ENCODE data around the gene PIK3R1.

DNA sequence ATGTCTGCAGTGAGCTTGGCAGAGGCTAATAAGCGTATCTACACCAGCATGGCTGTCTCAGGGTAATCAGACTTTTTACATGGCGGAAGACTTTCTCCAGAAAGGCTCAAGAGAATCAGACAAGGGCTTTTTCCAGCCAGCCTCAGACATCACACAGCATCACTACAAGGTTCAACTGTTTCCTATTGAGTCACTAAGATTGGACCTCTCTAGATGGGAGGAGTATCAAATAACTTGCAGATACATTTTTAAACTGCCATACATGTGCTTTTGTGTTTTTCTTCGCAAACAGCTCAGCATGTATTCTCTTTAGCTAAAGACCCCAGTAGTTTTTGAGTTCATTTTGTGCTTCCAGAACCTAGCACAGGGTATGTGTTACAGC lies 22.9 kb upstream of the PIK3R1 start:
- TF ChIP-seq, protein P1, sequence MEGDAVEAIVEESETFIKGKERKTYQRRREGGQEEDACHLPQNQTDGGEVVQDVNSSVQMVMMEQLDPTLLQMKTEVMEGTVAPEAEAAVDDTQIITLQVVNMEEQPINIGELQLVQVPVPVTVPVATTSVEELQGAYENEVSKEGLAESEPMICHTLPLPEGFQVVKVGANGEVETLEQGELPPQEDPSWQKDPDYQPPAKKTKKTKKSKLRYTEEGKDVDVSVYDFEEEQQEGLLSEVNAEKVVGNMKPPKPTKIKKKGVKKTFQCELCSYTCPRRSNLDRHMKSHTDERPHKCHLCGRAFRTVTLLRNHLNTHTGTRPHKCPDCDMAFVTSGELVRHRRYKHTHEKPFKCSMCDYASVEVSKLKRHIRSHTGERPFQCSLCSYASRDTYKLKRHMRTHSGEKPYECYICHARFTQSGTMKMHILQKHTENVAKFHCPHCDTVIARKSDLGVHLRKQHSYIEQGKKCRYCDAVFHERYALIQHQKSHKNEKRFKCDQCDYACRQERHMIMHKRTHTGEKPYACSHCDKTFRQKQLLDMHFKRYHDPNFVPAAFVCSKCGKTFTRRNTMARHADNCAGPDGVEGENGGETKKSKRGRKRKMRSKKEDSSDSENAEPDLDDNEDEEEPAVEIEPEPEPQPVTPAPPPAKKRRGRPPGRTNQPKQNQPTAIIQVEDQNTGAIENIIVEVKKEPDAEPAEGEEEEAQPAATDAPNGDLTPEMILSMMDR (conservative IDR thresholded peaks at IDR 0.05; ENCODE audit: low read depth in 2 of 2), result no peak
- no peak for TF ChIP-seq EZH2 (IDR thresholded peaks at IDR 0.05; ENCODE audit: low read depth, unreplicated experiment)
- no peak for TF ChIP-seq POLR2AphosphoS5 (IDR thresholded peaks at IDR 0.05; ENCODE audit: low read depth)
- TF ChIP-seq, protein P2, sequence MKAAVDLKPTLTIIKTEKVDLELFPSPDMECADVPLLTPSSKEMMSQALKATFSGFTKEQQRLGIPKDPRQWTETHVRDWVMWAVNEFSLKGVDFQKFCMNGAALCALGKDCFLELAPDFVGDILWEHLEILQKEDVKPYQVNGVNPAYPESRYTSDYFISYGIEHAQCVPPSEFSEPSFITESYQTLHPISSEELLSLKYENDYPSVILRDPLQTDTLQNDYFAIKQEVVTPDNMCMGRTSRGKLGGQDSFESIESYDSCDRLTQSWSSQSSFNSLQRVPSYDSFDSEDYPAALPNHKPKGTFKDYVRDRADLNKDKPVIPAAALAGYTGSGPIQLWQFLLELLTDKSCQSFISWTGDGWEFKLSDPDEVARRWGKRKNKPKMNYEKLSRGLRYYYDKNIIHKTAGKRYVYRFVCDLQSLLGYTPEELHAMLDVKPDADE (IDR thresholded peaks at IDR 0.05), result no peak
- TF ChIP-seq EZH2phosphoT487 (IDR thresholded peaks at IDR 0.05; ENCODE audit: unreplicated experiment), result no peak
- TF ChIP-seq, protein P3, sequence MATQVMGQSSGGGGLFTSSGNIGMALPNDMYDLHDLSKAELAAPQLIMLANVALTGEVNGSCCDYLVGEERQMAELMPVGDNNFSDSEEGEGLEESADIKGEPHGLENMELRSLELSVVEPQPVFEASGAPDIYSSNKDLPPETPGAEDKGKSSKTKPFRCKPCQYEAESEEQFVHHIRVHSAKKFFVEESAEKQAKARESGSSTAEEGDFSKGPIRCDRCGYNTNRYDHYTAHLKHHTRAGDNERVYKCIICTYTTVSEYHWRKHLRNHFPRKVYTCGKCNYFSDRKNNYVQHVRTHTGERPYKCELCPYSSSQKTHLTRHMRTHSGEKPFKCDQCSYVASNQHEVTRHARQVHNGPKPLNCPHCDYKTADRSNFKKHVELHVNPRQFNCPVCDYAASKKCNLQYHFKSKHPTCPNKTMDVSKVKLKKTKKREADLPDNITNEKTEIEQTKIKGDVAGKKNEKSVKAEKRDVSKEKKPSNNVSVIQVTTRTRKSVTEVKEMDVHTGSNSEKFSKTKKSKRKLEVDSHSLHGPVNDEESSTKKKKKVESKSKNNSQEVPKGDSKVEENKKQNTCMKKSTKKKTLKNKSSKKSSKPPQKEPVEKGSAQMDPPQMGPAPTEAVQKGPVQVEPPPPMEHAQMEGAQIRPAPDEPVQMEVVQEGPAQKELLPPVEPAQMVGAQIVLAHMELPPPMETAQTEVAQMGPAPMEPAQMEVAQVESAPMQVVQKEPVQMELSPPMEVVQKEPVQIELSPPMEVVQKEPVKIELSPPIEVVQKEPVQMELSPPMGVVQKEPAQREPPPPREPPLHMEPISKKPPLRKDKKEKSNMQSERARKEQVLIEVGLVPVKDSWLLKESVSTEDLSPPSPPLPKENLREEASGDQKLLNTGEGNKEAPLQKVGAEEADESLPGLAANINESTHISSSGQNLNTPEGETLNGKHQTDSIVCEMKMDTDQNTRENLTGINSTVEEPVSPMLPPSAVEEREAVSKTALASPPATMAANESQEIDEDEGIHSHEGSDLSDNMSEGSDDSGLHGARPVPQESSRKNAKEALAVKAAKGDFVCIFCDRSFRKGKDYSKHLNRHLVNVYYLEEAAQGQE (IDR thresholded peaks at IDR 0.05; ENCODE audit: unreplicated experiment), result no peak
